CD4-positive, alpha-beta memory T cell (primary cell): ENCODE results near the gene FGR. TPM values are rescaled to one million over a fixed set of nuclear protein-coding genes. Genes with fewer than 3 reads are reported as not detected.

Experiments used
- CTCF ChIA-PET: fragments of 350-600 bp; sonication (Branson Sonifier 250); formaldehyde crosslinking; loops from one replicate; lab custom pipeline; 2021; ENCODE audit warnings: inconsistent platforms; ENCODE audit not compliant: partially characterized antibody; lab: Charles Lee
- POLR2A ChIA-PET: fragments of 350-600 bp; sonication (Branson Sonifier 250); formaldehyde crosslinking; loops from one replicate; lab custom pipeline; 2021; ENCODE audit not compliant: partially characterized antibody; lab: Charles Lee
- DNase-seq, 5 donors: peaks; one replicate each; pipeline versions ENCODE4 v3.0.0 to v3.0.0-alpha.2; 2020 to 2022; ENCODE audit warnings: mixed read lengths in 1 of 5
- H3K27ac ChIP-seq: one replicate; pipeline ENCODE4 v1.7.0; 2013; ENCODE audit warnings: low read depth, low read length
- H3K27me3 ChIP-seq: 2 replicates; pipeline ENCODE4 v1.7.0; 2013; ENCODE audit warnings: mild to moderate bottlenecking, low read length, moderate library complexity; ENCODE audit not compliant: insufficient read depth
- H3K36me3 ChIP-seq: 2 replicates; pipeline ENCODE4 v1.7.0; 2013; ENCODE audit warnings: mild to moderate bottlenecking, low read length, moderate library complexity; ENCODE audit not compliant: insufficient read depth
- H3K4me1 ChIP-seq: 2 replicates; pipeline ENCODE4 v1.7.0; 2013; ENCODE audit warnings: mild to moderate bottlenecking, low read length, moderate library complexity; ENCODE audit not compliant: insufficient read depth
- H3K4me3 ChIP-seq, 2 donors: one replicate each; pipeline ENCODE4 v1.7.0; 2013; ENCODE audit warnings: low read length in 2 of 2, mild to moderate bottlenecking in 1 of 2
- H3K9me3 ChIP-seq, 2 donors: one replicate each; pipeline ENCODE4 v1.7.0; 2013; ENCODE audit warnings: low read length in 2 of 2, control low read depth in 1 of 2; ENCODE audit not compliant: control insufficient read depth in 1 of 2
- H3K27ac Mint-ChIP-seq, 7 donors: one replicate each; pipeline ENCODE4 v1.8.0; 2020 to 2021; ENCODE audit warnings: mixed read lengths in 7 of 7, mild to moderate bottlenecking in 6 of 7, inconsistent platforms in 3 of 7, moderate library complexity in 3 of 7
- H3K27me3 Mint-ChIP-seq, 2 donors: one replicate each; pipeline ENCODE4 v1.8.0; 2020 to 2021; ENCODE audit warnings: mixed read lengths in 2 of 2
- H3K36me3 Mint-ChIP-seq, 2 donors: one replicate each; pipeline ENCODE4 v1.8.0; 2020 to 2021; ENCODE audit warnings: mixed read lengths in 2 of 2, inconsistent platforms in 1 of 2, mild to moderate bottlenecking in 1 of 2
- H3K4me1 Mint-ChIP-seq, 4 donors: one replicate each; pipeline ENCODE4 v1.8.0; 2020 to 2021; ENCODE audit warnings: mixed read lengths in 4 of 4, mild to moderate bottlenecking in 1 of 4
- H3K4me3 Mint-ChIP-seq, 8 donors: one replicate each; pipeline ENCODE4 v1.8.0; 2020 to 2021; ENCODE audit warnings: mixed read lengths in 8 of 8, mild to moderate bottlenecking in 7 of 8, moderate library complexity in 6 of 8, inconsistent platforms in 3 of 8
- H3K9me3 Mint-ChIP-seq, 8 donors: one replicate each; pipeline ENCODE4 v1.8.0; 2020 to 2021; ENCODE audit warnings: mixed read lengths in 8 of 8, mild to moderate bottlenecking in 5 of 8, inconsistent platforms in 3 of 8, moderate library complexity in 1 of 8
- intact Hi-C: fragments of 100-400 bp; cut with micrococcal nuclease; formaldehyde crosslinking; loops from one replicate; pipeline ENCODE4 v1.15.1; 2023
- polyA plus RNA-seq, 2 donors: library from polyadenylated mRNA; unstranded; fragments of 300-500 nt; fragmentation: Illumina TruSeq; gene quantifications; one replicate each; pipeline ENCODE4 v1.2.3, GENCODE V29; 2021
- total RNA-seq, 2 experiments: library from RNA; stranded (reverse); gene quantifications; one replicate each; pipeline ENCODE4 v1.2.3, GENCODE V29; 2021

Gene FGR
- total and polyA plus RNA-seq, 4 experiments from 2014 or later = 0.12 to 2.9 (median 1.4) TPM

GRCh38 chr1:27638805-27639204, 3.8 kb upstream of the FGR start:
- H3K4me3 ChIP-seq = no peak overlapping the region
- no peak overlapping the region for H3K27ac ChIP-seq
- H3K36me3 Mint-ChIP-seq = no peaks in the 10 kb centered on the region
- intact Hi-C loops = no loop called here
- CTCF ChIA-PET = interaction anchor here (1.0 to 2.2 kb wide), 5 partner anchors 10 to 82 kb away, joined by 3 to 6 read pairs (median 5); no protein-coding TSS in a partner anchor
- H3K4me3 Mint-ChIP-seq = no peak overlapping the region
- H3K9me3 ChIP-seq = no peaks in the 10 kb centered on the region
- H3K9me3 Mint-ChIP-seq = no peaks in the 10 kb centered on the region
- H3K4me1 Mint-ChIP-seq = peaks cover 25 to 48% (median 34%) of the 10 kb centered on the region in 4 donors
- no peaks in the 10 kb centered on the region for H3K27me3 Mint-ChIP-seq
- no peaks in the 10 kb centered on the region for H3K27me3 ChIP-seq
- no peak for DNase-seq
- POLR2A ChIA-PET = interaction anchor here (1.3 to 2.3 kb wide), 2 partner anchors 20 to 24 kb away, joined by 3 to 13 read pairs; no protein-coding TSS in a partner anchor
- no peaks in the 10 kb centered on the region for H3K36me3 ChIP-seq
- H3K4me1 ChIP-seq = peaks cover 32% of the 10 kb centered on the region
- H3K27ac Mint-ChIP-seq = peak overlapping the region in 3 of 7 donors; percentile 19 to 70 (median 31)

- Histone ChIP-seq H3K36me3 (no peaks in the 10 kb centered on the region), H3K4me1 (peaks cover 34% of the 10 kb centered on the region), H3K27ac (no peak overlapping the region), H3K9me3 (no peaks in the 10 kb centered on the region), H3K4me3 (no peak overlapping the region), H3K27me3 (no peaks in the 10 kb centered on the region)
- H3K4me1 Mint-ChIP-seq = peaks cover 25 to 49% (median 35%) of the 10 kb centered on the region in 4 donors
- H3K36me3 Mint-ChIP-seq = no peaks in the 10 kb centered on the region
- H3K9me3 Mint-ChIP-seq = no peaks in the 10 kb centered on the region
- peak overlapping the region in 6 of 7 donors; percentile 2 to 77 (median 42) for H3K27ac Mint-ChIP-seq
- no peak for DNase-seq
- no peaks in the 10 kb centered on the region for H3K27me3 Mint-ChIP-seq
- H3K4me3 Mint-ChIP-seq = no peak overlapping the region
- ChIA-PET POLR2A (interaction anchor here (1.3 to 2.3 kb wide), 2 partner anchors 21 to 24 kb away, joined by 3 to 13 read pairs; no protein-coding TSS in a partner anchor), CTCF (interaction anchor here (1.0 to 2.2 kb wide), 5 partner anchors 9 to 81 kb away, joined by 3 to 6 read pairs (median 5); no protein-coding TSS in a partner anchor)
- intact Hi-C loops = no loop called here
Observed at GRCh38 chr1:27638047-27638734, 3.2 kb upstream of the FGR start.

GRCh38 chr1:27635396-27636142, 584 bp upstream of the FGR start:
- no peak overlapping the region for H3K27ac ChIP-seq
- H3K9me3 ChIP-seq = no peaks in the 10 kb centered on the region
- no peaks in the 10 kb centered on the region for H3K9me3 Mint-ChIP-seq
- ChIA-PET POLR2A (no interaction called here), CTCF (interaction anchor here (0.7 kb wide), 1 partner anchor 16 kb away, joined by 3 read pairs; no protein-coding TSS in a partner anchor)
- no peaks in the 10 kb centered on the region for H3K36me3 ChIP-seq
- H3K27me3 ChIP-seq = no peaks in the 10 kb centered on the region
- H3K4me1 Mint-ChIP-seq = peaks cover 48 to 75% (median 59%) of the 10 kb centered on the region in 4 donors
- DNase-seq = no peak
- H3K36me3 Mint-ChIP-seq = no peaks in the 10 kb centered on the region
- H3K4me3 Mint-ChIP-seq = peak overlapping the region in 7 of 8 donors; percentile 34 to 74 (median 51)
- peak overlapping the region in 5 of 7 donors; percentile 62 to 88 (median 77) for H3K27ac Mint-ChIP-seq
- H3K4me3 ChIP-seq = no peak overlapping the region
- intact Hi-C loops = no loop called here
- peaks cover 60% of the 10 kb centered on the region for H3K4me1 ChIP-seq
- H3K27me3 Mint-ChIP-seq = no peaks in the 10 kb centered on the region

GRCh38 chr1:27634177-27634984, 604 bp downstream of the FGR start:
- peak; percentile 41 to 62 (median 46) for DNase-seq
- no peaks in the 10 kb centered on the region for H3K9me3 Mint-ChIP-seq
- peak overlapping the region; percentile 41 to 90 (median 87) for H3K27ac Mint-ChIP-seq
- no peaks in the 10 kb centered on the region for H3K36me3 Mint-ChIP-seq
- H3K4me1 ChIP-seq = peaks cover 66% of the 10 kb centered on the region
- no peaks in the 10 kb centered on the region for H3K9me3 ChIP-seq
- H3K27me3 Mint-ChIP-seq = no peaks in the 10 kb centered on the region
- peaks cover 51 to 82% (median 62%) of the 10 kb centered on the region in 4 donors for H3K4me1 Mint-ChIP-seq
- POLR2A ChIA-PET = interaction anchor here (2.0 kb wide), 1 partner anchor 16 kb away, joined by 11 read pairs; no protein-coding TSS in a partner anchor
- CTCF ChIA-PET = interaction anchor here (1.6 kb wide), 1 partner anchor 29 kb away, joined by 5 read pairs; no protein-coding TSS in a partner anchor
- H3K4me3 Mint-ChIP-seq = peak overlapping the region; percentile 62 to 80 (median 72)
- peak overlapping the region; percentile 62 for H3K27ac ChIP-seq
- peak overlapping the region; percentile 17 to 38 for H3K4me3 ChIP-seq
- no peaks in the 10 kb centered on the region for H3K27me3 ChIP-seq
- intact Hi-C loops = no loop called here
- H3K36me3 ChIP-seq = no peaks in the 10 kb centered on the region

- Mint-ChIP-seq H3K4me3 (peak overlapping the region; percentile 72 to 91 (median 82)), H3K9me3 (no peaks in the 10 kb centered on the region), H3K4me1 (peaks cover 53 to 89% (median 64%) of the 10 kb centered on the region in 4 donors), H3K27ac (peak overlapping the region; percentile 57 to 93 (median 89)), H3K27me3 (no peaks in the 10 kb centered on the region), H3K36me3 (no peaks in the 10 kb centered on the region)
- CTCF ChIA-PET = interaction anchor here (1.6 to 5.0 kb wide), 2 partner anchors 15 to 29 kb away, joined by 5 to 13 read pairs; no protein-coding TSS in a partner anchor
- peaks cover 73% of the 10 kb centered on the region for H3K4me1 ChIP-seq
- H3K27me3 ChIP-seq = no peaks in the 10 kb centered on the region
- DNase-seq = no peak
- intact Hi-C loops = no loop called here
- POLR2A ChIA-PET = interaction anchor here (1.0 to 2.0 kb wide), 3 partner anchors 13 to 29 kb away, joined by 3 to 11 read pairs (median 8); no protein-coding TSS in a partner anchor
- H3K27ac ChIP-seq = peak overlapping the region; percentile 62
- no peaks in the 10 kb centered on the region for H3K36me3 ChIP-seq
- H3K4me3 ChIP-seq = peak overlapping the region; percentile 17 to 38
- no peaks in the 10 kb centered on the region for H3K9me3 ChIP-seq
Observed at GRCh38 chr1:27633640-27634176, 1.3 kb downstream of the FGR start.

- CTCF ChIA-PET = interaction anchor here (1.6 to 5.0 kb wide), 2 partner anchors 15 to 30 kb away, joined by 5 to 13 read pairs; no protein-coding TSS in a partner anchor
- Histone ChIP-seq H3K36me3 (no peaks in the 10 kb centered on the region), H3K27ac (peak overlapping the region; percentile 62), H3K4me3 (peak overlapping the region in 1 of 2 donors; percentile 38), H3K27me3 (no peaks in the 10 kb centered on the region), H3K9me3 (no peaks in the 10 kb centered on the region), H3K4me1 (peaks cover 75% of the 10 kb centered on the region)
- POLR2A ChIA-PET = interaction anchor here (1.0 to 2.0 kb wide), 3 partner anchors 14 to 30 kb away, joined by 3 to 11 read pairs (median 8); no protein-coding TSS in a partner anchor
- no peaks in the 10 kb centered on the region for H3K36me3 Mint-ChIP-seq
- intact Hi-C loops = no loop called here
- H3K9me3 Mint-ChIP-seq = no peaks in the 10 kb centered on the region
- no peak for DNase-seq
- peak overlapping the region; percentile 53 to 91 (median 80) for H3K4me3 Mint-ChIP-seq
- H3K27ac Mint-ChIP-seq = peak overlapping the region; percentile 81 to 93 (median 89)
- no peaks in the 10 kb centered on the region for H3K27me3 Mint-ChIP-seq
- peaks cover 52 to 92% (median 65%) of the 10 kb centered on the region in 4 donors for H3K4me1 Mint-ChIP-seq
Observed at GRCh38 chr1:27633298-27633610, 1.7 kb downstream of the FGR start.
